Esophagus squamous epithelium (tissue), 4 donors: ENCODE measurements around the gene RNASEH2C.

Experiments
- POLR2A ChIP-seq, 4 donors: fragments of 450-650 bp; IDR thresholded peaks; one replicate each; pipeline ENCODE4 v1.6.1; 2017; ENCODE audit warnings: antibody characterized with exemption in 4 of 4, mild to moderate bottlenecking in 4 of 4, moderate library complexity in 3 of 4
- TF ChIP-seq, protein P1 (sequence below), 6 experiments: fragments of 450-650 bp in 4 of 6; fragments of 200-600 bp in 2 of 6; sonication (generic) in 2 of 6; IDR thresholded peaks; one replicate each; pipeline ENCODE4 v1.5.1; 2016 to 2019; ENCODE audit warnings: antibody characterized with exemption in 6 of 6, mild to moderate bottlenecking in 4 of 6, moderate library complexity in 4 of 6

DNA sequence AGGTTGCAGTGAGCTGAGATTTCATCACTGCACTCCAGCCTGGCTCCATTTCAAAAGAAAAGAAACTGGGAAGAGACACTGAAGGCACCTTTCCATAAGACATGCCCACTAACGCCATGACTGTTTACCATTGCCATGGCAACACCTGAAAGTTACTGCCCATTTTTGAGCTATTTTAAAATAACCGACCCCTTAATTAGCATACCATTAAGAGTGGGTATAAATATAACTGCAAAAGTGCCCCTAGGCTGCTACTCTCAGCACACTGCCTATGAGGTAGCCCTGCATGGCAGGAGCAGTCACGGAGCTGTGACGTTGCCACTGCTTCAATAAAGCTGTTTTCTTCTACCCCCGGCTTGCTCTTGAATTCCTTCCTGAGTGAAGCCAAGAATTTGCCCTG lies 9.9 kb upstream of the RNASEH2C start:
- TF ChIP-seq, protein P1, sequence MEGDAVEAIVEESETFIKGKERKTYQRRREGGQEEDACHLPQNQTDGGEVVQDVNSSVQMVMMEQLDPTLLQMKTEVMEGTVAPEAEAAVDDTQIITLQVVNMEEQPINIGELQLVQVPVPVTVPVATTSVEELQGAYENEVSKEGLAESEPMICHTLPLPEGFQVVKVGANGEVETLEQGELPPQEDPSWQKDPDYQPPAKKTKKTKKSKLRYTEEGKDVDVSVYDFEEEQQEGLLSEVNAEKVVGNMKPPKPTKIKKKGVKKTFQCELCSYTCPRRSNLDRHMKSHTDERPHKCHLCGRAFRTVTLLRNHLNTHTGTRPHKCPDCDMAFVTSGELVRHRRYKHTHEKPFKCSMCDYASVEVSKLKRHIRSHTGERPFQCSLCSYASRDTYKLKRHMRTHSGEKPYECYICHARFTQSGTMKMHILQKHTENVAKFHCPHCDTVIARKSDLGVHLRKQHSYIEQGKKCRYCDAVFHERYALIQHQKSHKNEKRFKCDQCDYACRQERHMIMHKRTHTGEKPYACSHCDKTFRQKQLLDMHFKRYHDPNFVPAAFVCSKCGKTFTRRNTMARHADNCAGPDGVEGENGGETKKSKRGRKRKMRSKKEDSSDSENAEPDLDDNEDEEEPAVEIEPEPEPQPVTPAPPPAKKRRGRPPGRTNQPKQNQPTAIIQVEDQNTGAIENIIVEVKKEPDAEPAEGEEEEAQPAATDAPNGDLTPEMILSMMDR (IDR thresholded peaks at IDR 0.05): no peak
- no peak for TF ChIP-seq POLR2A (IDR thresholded peaks at IDR 0.05)
